GM10847 (cell line): ENCODE data around the gene HNRNPC.

Experiments used
- POLR2A ChIP-seq: IDR thresholded peaks from 2 replicates; pipeline ENCODE4 v1.6.1; 2011; ENCODE audit not compliant: insufficient read length; ENCODE audit errors: extremely low read depth

Gene HNRNPC

DNA sequence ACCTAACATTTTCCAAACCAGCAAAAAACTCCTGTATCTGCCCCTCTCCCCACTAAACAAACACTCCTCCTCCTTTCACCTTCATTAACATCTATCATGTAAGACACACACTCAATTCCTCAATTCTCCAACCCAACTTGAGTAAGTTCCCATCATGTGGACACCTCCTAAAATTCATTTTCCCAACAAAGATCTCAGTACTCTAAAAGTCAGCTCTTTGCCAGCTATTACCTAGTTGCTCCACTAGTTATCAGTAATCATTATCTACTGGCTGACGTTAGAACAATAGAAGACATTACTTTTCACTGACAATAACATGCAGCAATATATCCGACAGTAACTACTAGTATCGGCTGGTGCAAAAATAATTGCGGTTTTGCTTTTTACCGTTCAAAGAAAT lies 42.1 kb downstream of the HNRNPC start:
- no peak for TF ChIP-seq POLR2A

DNA sequence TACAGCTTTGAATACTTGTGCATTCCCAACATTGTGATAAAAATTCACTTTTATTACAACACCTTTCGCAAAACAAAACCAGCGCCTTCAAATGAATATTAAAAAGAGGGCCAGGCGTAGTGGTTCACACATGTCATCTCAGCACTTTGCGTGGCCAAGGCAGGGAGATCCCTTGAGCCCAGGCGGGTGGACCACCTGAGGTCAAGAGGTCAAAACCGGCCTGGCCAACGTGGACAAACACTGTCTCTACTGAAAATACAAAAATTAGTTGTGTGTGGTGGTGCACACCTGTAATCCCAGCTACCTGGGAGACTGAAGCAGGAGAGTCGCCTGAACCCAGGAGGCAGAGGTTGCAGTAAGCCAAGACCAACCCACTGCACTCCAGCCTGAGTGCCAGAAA lies 42.8 kb downstream of the HNRNPC start:
- TF ChIP-seq POLR2A: no peak

DNA sequence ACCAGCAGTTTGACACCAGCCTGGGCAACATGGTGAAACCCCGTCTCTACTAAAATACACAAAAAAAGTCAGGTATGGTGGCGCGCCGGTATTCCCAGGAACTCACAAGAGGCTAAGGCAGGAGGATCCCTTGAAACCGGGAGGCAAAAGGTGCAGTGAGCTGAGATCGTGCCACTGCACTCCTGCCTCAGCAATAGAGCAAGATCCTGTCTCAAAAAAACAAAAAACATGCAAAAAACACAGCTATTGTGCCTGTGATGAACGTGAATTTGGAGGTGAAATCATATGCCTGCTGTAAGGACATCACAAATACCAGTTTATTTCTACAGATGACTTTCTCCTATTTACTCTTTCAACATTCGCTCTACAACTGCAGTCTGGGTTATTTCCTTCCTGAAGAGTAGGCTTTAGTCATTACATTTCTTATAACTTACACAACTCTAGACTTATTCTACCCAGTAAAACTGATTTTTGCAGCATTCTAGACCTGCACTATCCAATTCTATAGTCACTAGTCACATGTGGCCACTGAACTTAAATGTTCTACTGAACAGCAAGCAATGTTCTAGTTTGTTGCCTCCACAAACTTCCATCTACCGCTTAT lies 48.3 kb downstream of the HNRNPC start:
- TF ChIP-seq POLR2A: no peak

DNA sequence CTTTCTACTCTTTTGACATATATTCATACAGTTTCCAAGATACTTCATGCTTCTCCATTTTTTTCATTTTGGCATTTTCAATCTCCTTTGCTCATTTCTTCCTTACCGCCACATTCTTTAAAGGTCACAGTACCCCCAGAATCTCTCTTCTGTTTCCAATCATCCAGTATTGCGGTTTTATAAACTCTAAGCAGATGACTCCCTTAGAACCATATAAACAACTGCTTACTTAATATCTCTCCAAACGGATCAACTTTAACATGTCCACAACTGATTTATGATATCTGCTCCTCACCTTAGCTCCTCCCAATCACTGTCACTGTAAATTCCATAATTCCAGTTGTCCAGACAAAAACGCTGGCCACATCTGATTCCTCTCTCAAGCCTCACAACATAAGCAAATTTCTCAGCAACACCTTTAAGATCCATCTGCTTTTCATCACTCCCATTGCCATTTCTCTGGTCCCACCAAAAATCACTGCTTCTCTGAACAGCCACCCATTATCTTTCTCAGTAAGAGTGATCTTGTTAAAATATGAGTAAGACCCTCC lies 49.6 kb downstream of the HNRNPC start:
- TF ChIP-seq POLR2A: no peak

DNA sequence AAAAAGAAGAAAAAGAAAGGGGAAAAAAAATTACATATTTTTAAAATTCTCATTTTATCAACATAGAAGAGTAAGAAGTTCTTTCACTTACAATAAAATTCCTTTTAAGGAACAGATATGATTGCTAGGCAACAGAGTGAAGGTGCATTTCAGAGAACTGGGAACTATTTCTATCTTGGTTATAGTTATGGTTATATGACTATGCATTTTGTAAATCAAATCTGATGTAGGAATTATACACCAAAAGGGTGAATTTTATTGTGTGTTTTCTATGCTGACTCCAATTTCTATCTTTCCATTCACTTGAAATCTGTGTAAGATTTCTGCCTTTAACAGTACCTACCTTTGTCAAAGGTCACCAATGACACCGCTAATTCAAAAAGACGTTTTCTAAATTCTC lies 50.1 kb downstream of the HNRNPC start:
- no peak for TF ChIP-seq POLR2A

DNA sequence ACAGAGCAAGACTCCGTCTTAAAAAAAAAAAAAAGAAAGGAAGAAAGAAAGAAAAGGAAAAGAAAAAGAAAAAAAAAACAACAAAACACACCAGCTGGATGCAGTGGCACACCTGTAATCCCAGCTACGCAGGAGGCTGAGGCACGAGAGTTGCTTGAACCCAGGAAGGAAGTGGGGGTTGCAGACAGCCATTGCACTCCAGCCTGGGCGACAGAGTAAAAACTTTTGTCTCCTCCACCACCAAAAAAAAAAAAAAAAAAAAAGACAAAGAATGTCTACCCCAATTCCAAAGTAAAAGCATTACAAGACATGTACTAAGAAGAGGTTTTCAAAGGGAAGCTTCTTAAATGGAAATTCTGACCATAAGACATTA lies 53.4 kb downstream of the HNRNPC start:
- no peak for TF ChIP-seq POLR2A

DNA sequence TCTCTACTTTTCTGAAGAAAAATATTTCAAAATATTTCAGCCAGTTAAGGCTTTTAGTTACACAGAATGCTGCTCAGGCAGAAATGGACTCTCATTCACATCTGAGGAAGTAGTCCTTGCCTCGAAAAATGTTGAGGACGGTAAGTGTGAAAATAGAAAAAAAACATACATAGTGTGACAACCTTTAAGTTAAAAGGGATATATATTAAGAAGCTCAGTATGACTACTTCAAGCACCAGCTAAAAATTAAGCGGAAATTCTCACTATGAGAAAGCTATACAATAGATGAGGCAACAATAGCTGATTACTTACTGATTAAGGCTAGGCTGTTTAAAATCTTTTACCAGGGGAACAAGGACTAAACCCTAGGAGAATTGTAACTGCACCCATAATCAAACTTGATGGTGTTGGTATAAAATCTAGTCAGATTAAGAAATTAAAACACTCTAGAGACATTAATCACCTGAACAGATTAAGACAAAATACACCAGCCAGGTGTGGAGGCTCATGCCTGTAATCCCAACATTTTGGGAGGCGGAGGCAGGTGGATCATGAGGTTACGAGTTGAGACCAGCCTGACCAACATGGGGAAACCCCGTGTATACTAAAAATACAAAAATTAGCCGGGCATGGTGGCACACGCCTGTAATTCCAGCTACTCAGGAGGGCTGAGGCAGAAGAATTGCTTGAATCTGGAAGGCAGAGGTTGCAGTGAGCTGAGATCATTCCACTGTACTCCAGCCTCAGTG lies 53.9 kb downstream of the HNRNPC start:
- no peak for TF ChIP-seq POLR2A

DNA sequence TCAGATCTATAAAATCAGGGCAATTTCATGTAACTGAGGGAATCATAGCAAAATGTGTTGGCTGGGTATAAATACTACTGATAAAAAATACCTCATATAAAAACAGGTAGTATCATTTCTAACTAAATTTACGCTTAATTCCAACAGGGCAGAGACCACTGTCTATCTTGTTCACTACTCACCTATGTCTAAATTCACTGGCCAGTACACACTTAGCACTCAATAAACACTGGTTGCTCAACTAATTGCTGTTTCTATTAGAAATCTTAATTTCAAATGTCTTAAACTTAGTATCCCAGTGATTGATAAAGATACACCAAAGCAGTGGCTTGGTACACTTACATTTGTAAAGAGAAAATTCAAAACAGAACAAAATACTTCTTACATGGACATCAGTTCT lies 55.6 kb downstream of the HNRNPC start:
- TF ChIP-seq POLR2A: no peak

DNA sequence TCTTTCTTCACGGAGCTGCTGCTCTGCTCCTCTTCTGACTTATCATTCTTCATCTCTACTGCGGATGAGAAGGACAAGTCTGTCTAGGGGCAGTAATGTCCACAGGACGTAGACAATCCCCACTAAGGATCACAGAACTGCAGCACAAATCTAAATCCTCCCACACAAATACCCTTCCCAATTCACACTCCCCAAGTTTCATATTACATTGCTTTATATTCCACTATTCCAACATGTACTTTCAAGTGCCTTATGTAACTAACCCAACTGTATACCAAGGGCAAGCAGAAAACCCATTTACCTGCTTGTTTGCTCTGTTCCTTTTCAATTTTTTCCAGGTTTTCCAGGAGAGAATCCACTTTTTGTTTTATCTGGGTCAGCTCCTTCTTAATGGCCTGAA lies 57.7 kb downstream of the HNRNPC start:
- TF ChIP-seq POLR2A: no peak

DNA sequence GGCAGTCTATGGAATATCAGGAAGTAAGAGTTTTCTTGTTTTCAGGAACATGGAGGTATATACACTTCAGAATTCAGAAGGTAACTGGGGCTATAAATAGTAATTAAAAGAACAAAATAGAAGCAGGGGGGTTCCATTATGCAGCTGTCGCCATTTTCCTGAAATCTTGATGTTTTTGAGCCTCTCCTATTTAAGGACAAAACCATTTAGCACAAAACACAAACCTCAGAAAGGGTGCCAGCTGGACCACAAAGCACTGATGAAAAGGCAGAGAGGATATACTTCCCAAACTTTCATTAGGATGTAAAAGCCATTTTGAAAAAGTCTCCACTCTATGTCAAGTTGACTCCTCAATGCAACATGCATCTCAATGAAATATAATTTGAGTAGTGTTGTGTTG lies 59.2 kb downstream of the HNRNPC start:
- TF ChIP-seq POLR2A: no peak

DNA sequence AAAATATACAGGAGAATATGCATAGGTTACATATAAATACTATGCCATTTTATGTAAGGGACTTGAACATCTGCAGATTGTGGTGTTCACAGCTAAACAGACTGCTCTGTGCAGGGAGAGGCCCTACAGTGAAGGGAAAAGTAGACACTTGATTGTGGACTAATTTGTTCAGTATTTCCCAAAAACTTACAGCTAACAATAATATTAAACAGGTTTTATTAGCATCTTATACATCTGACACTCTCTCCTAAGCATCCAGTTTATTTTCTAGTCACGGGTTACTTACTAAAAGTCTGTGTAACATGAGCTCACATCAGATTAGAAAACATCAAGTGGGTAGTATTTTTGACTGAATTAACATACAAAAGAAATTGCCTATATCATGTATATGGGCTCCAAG lies 60.1 kb downstream of the HNRNPC start:
- TF ChIP-seq POLR2A: no peak

DNA sequence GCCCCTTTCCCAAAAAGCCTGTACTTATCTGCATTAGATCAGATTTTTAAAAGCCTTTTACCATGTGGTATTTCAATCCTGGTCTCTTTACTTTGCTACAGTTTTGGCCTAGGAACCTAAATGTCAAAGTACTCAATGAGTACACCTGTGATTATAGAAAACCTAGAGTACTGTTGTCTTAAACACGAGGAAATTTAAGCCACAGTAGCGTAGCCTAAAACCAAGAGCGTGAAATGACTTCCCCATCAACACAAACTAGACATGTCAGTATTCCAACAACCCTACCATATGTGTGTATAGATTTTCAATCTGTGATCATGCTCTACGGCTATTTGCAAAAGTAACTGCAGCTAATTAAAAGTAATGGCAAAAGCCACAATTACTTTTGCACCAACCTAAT lies 60.7 kb downstream of the HNRNPC start:
- no peak for TF ChIP-seq POLR2A

DNA sequence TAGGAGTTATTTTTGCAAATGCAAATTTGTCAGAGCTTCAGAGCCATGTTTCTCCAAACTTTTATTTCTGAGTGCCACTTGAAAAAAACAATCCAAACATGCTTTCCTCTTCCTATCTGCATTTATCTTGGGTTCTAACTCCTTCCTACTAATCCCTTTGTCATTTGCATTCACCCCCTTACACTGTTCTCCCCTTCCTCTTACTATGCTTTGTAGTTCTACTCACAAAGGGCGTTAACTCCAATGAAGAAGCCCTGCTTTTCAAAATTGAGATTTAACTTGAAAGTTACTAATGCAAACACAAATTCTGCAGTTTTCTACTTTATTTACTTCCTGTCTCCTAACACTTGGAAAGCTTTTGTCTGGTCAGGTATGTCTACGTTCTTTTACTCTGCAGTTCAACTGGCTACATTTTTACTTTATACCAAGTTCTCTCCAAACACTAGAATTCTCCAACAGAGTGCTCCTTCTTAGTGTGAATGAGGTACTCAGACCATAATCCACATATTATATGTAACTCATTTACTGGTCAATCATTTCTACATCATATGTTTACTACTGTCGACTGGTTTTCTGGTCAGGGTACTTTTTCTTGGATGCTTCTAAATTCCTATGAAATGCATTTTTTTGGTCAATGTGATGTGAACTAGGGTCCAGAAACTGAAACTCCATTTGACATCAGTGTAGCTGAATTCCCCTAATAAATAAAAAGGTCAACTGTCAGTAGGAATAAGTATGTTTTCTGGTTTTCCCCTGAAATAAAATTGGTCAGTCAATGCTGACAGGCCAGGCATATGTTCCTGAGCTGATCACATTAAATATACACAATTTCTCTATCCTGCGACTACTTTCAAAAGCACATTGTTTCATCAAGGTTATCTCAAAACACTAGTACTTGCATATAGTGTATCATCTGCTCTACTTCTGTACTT lies 62.2 kb downstream of the HNRNPC start:
- TF ChIP-seq POLR2A: no peak

DNA sequence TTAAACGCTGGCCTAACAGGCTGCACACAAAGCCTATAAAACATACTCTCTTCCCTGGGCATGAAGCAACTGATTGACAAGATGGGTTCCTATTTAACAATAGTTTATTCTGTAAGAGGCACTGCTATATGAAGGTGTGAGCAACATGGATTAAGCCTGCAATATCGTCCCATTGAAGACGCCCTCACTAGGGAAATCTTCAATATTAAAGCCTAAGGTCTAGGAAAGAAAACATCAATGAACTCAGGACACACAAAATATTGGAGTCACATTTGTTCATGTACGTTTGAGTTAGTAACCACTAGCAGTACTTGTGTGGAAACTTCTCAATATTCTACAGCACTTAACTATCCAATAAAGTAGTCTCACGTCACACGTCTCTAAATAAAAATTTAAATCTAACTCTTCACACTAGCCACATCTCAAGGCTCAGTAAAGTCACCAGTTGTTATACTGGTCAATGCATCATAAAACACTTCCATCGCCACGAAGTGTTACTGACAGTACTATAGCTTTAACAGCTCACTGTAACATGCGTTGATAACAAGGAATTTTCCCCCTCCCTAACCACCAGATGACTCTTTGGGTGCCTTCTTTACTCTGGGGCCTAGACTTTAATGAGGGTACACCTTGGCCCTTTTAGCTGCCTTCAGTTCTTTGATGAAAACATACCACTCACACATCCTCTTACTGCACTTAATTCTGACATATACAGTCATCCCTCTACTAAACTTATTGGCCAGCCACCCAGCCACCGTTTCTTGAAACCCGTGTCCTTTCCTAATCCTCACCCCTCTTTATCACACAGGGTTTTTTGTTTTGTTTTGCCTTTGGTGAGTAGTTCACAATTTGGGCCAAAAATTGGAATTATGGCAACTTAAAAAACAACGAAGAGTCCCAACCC lies 63.3 kb downstream of the HNRNPC start:
- TF ChIP-seq POLR2A: no peak
